Measurements from ENCODE around the gene PEDS1.
"Not testable (repeated sequence)": the region's sequence is repeated elsewhere in the genome, so short reads cannot be mapped to it uniquely, and the experiment has no call there.

PEDS1 gene

DNA sequence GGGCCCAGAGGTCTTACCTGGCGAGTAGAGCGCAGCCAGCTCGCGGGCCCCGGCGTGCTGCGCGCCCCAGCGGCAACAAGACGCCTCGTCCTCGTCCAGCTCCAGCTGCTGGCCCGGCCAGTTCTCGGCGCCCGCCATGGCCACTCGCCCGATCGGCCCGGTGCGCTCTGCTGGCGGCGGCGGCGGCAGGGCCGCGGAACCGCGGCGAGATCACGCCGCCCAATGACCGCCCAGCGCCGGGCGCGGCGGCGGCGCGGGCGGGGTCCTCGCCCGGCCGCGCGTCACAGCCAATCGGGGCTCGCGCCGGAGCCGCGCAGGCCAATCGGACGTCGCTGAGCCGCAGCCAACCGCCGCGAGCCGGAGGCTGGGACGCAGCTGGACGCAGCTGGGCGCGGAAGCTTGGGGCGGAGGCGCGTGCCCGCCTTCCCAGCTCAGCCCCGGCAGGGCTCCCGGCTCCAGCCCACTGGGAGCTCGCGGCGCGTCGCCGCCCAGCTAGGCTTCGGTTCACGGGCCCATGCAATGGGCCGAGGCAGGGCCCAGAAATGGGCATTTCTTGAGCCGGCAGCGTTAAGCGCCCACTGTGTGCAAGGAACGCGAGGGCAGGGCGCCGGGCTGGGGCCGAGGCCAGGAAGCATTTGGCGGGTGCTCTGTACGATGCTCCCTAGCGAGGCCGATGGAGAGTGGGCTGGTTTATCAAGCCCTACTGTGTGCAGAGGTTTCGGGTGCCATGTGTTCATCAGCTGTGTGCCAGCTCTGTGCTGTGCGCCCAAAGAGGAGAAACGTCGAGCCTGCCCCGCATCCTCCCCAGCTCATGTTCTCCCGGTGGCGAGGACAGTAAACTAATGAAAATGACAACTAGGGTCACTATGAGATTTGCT lies at the start of gene PEDS1:
Gene PEDS1, minus strand, starts transcription at position 224 of the 878 bp plus-strand sequence. Its CDS starts 86 bp downstream, at position 138.
- peak within 1 kb of the TSS; percentile 87 for H3K4me3 ChIP-seq (ENCODE audit: low read length)
- peak; percentile 95 for DNase-seq (ENCODE audit: low read depth)
- TF ChIP-seq, protein P1, sequence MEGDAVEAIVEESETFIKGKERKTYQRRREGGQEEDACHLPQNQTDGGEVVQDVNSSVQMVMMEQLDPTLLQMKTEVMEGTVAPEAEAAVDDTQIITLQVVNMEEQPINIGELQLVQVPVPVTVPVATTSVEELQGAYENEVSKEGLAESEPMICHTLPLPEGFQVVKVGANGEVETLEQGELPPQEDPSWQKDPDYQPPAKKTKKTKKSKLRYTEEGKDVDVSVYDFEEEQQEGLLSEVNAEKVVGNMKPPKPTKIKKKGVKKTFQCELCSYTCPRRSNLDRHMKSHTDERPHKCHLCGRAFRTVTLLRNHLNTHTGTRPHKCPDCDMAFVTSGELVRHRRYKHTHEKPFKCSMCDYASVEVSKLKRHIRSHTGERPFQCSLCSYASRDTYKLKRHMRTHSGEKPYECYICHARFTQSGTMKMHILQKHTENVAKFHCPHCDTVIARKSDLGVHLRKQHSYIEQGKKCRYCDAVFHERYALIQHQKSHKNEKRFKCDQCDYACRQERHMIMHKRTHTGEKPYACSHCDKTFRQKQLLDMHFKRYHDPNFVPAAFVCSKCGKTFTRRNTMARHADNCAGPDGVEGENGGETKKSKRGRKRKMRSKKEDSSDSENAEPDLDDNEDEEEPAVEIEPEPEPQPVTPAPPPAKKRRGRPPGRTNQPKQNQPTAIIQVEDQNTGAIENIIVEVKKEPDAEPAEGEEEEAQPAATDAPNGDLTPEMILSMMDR (IDR thresholded peaks at IDR 0.05; ENCODE audit: insufficient read depth, low read depth, low read length, missing control alignments) = no peak

DNA sequence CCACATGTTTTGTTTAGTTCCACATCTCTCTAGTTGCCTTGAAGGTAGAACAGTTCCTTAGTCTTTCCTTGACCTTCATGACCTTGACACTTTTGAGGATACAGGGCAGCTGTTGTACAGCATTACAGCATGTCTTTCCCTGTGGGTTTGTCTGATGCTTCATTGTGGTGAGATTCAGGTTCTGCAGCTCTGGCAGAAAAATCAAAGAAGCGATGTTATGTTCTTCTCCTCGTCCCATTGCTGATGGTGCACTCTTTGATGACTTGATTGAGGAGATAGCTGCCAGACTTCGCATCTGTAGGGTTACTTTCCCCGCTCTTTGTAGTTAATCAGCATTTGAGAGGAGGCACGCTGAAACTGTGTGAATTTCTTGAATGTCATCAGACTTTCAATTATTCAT lies 49.2 kb upstream of the PEDS1 start:
- no peak for DNase-seq (ENCODE audit: low read depth)
- TF ChIP-seq, protein P1 (IDR thresholded peaks at IDR 0.05; ENCODE audit: insufficient read depth, low read depth, low read length, missing control alignments) = no peak
- H3K4me3 ChIP-seq (ENCODE audit: low read length) = no peak overlapping the region

DNA sequence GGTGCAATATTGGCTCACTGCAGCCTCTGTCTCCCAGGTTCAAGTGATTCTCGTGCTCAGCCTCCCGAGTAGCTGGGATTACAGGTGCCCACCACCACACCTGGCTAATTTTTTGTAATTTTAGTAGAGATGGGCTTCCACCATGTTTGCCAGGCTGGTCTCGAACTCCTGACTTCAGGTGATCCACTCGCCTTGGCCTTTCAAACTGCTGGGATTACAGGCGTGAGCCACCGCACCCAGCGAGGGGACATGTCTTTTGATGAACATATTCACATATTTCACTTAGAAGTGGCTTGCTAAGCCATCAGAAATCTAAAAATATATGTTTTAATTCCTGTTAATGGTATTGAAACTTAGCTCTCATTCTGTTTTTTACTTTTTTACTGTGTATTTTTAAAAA lies 48.2 kb upstream of the PEDS1 start:
- H3K4me3 ChIP-seq (ENCODE audit: low read length); DNase-seq (ENCODE audit: low read depth): not testable (repeated sequence)

DNA sequence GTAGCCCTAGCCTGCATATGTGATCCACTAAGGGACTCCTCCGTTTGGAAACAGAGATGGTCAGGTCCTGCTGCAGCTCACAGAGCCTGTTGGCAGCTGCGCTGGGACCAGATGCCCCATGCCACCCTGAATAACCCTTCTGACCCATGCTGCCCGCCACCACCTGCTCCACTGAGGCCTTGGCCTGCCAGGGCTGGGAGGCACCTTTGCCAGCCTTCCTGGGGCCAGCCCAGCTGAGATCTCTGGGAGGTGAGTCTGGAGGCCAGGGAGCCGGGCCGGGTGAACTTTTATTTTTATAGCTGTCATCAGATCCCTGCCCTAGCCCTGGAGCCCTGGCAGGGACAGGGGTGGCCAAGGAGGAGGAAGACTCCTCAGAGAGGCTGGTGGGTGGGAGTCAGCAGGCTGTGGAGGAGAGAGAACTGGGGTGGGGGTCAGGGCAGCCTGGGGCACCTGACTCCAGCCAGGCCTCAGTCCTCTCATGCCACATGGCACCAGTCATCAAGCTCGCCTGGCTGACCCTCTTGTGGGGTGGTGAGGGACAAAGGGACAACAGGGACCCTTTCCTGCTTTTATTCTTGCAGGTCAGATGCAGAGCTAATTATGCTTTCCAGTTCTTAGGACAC lies 47.1 kb upstream of the PEDS1 start:
- DNase-seq (ENCODE audit: low read depth) = no peak
- no peak overlapping the region for H3K4me3 ChIP-seq (ENCODE audit: low read length)
- TF ChIP-seq, protein P1 (IDR thresholded peaks at IDR 0.05; ENCODE audit: insufficient read depth, low read depth, low read length, missing control alignments) = no peak

DNA sequence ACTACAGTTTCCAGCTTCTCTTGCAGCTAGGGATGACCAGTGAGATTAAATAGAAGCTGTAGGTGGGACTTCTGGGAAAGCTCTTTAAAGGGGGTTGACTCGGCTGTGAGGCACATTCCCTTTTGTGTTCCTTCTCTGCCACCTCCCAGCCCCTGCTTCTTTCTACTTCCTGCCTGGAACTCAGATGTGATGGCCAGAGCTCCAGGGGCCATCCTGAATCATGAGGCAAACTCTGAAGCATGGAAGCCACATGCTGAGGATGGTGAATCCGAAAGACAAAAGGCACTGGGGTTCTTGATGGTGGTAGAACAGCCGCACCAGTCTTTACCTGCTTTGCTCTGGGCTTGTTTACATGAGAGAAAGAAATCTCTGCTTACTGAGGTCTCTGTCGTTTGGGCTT lies 46.2 kb upstream of the PEDS1 start:
- H3K4me3 ChIP-seq (ENCODE audit: low read length) = no peak overlapping the region
- no peak for DNase-seq (ENCODE audit: low read depth)
- TF ChIP-seq, protein P1 (IDR thresholded peaks at IDR 0.05; ENCODE audit: insufficient read depth, low read depth, low read length, missing control alignments) = no peak

DNA sequence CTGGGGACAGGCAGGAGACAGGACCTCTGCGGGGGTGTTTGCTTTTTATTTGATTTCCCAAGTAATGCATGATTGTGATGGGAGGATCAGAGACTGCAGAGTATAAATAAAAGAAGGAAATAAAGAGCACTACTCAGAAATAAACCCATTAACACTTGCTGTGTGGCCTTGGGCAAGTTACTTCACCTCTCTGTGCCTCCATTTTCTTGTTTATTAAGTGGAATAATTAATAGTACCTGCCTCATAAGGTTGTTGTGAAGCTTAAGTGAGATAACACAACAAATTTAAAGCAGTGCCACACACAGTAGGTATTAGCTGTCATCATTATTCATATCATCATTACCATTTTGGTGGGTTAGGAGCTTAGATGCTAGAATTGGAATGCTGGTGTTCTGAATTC lies 45.2 kb upstream of the PEDS1 start:
- TF ChIP-seq, protein P1 (IDR thresholded peaks at IDR 0.05; ENCODE audit: insufficient read depth, low read depth, low read length, missing control alignments) = no peak
- no peak for DNase-seq (ENCODE audit: low read depth)
- H3K4me3 ChIP-seq (ENCODE audit: low read length) = no peak overlapping the region

DNA sequence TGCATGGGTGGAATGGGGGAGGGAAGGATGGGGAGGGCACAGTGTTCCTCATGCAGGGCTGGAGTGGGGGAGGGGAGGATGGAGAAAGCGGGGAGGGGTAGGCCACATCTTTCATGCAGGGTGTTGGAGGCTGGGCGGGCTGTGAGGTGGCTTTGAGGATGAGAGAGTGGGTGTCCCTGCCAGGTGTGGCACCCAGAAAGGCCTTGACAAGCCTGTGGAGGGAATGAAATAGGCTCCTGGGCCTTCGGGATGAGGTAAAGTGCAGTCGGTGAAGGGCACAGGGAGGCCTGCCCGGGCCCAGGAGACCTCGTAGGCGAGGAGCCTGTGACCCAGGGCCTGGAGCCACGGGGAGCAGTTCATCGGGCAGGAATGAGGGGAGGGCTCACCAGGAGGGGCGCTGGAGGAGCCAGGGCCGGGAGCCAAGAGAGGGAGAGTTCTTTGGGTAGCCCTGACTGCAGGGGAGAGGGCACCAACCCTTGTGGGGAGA lies 44.7 kb upstream of the PEDS1 start:
- TF ChIP-seq, protein P1 (IDR thresholded peaks at IDR 0.05; ENCODE audit: insufficient read depth, low read depth, low read length, missing control alignments) = no peak
- no peak for DNase-seq (ENCODE audit: low read depth)
- no peak overlapping the region for H3K4me3 ChIP-seq (ENCODE audit: low read length)
